Cardiac septum (tissue), 1 donor: ENCODE data around the gene TMEM131. TPM values are rescaled to one million over a fixed set of nuclear protein-coding genes. Genes with fewer than 3 reads are reported as not detected.

Experiments used
- DNase-seq: peaks from one replicate; pipeline ENCODE4 v3.0.0-alpha.2; 2020; ENCODE audit warnings: low spot score
- intact Hi-C: fragments of 100-400 bp; cut with DNase I; formaldehyde crosslinking; loops from one replicate; pipeline ENCODE4 v1.14.0; 2022
- total RNA-seq: library from RNA; stranded (reverse); fragmentation: NEBNext Ultra II Directional; extraction: Animal tissue kit (Norgen Biotek cat#: 25700); gene quantifications from one replicate; pipeline ENCODE4 v1.2.1, GENCODE V29; 2021
- donor health status: DM: no; HTN: no; CAD: no.

The TMEM131 gene
- total RNA-seq, 1 donor from 2014 or later: 28.6 TPM

DNA sequence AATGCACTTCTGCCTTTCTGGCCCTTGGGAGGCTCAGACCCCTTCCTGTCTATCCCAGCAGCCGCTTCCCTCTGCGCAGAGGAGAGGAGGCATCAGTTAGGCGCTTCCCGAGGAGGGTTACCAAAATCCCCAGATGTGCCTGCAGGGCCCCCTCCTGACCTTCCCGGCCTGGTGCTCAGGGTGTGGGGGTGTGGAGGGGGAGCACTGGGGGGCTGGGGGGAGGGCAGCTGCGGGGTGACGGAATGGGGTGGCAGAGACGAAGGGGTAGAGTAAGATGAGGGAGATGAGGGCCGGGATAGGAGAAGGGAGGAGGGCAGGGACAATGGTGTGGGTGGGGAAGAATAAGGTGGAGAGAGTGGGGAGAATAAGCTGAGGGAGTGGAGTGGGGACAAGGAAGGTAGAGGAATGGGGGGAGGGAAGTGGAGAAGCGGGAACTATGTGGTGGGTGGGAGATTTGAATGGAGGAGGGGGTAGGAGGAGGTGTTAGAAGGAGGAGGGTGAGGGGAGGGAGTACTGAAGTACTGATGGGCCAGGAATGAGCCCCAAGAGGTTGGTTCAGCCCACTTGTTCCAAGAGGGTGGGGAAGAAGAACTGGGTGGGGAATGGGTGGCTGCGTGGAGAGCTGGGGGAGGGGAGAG, 288.9 kb downstream of the TMEM131 start:
- no peak for DNase-seq
- intact Hi-C loops: no loop called here

Other genes with a start within 250 kb of the TMEM131 start
- gene VWA3B, start 91.2 kb upstream of the TMEM131 start, total RNA-seq: 0.51 TPM